Stimulated activated CD4-positive, alpha-beta T cell treated with anti-CD3 and anti-CD28 coated beads, TNF-alpha, amount 100 ng/mL, for 48 hours (primary cell): ENCODE results near the gene PLA2G4C.

Experiments
- DNase-seq, 3 donors: peaks; one replicate each; pipeline ENCODE4 v3.0.0-alpha.2; 2020; ENCODE audit warnings: low read depth in 3 of 3

PLA2G4C gene

GRCh38 chr19:48110350-48110966 is at the start of gene PLA2G4C:
PLA2G4C (minus strand) TSS chr19:48110817; CDS start chr19:48106529, 4,288 bp downstream.
- DNase-seq = peak; percentile 71 to 88 (median 77)

GRCh38 chr19:48158210-48158790 is 47.7 kb upstream of the PLA2G4C start:
- DNase-seq = no peak

- DNase-seq = no peak
Observed at GRCh38 chr19:48154003-48154402, 43.4 kb upstream of the PLA2G4C start.

- DNase-seq = peak; percentile 27 to 51 (median 29)
Observed at GRCh38 chr19:48152551-48152950, 41.9 kb upstream of the PLA2G4C start.

- DNase-seq = no peak
Observed at GRCh38 chr19:48149430-48149829, 38.8 kb upstream of the PLA2G4C start.

GRCh38 chr19:48148576-48148975 is 38.0 kb upstream of the PLA2G4C start:
- DNase-seq = no peak

GRCh38 chr19:48147597-48148175 is 37.1 kb upstream of the PLA2G4C start:
- DNase-seq = no peak

GRCh38 chr19:48139053-48139452 is 28.4 kb upstream of the PLA2G4C start:
- DNase-seq = no peak

GRCh38 chr19:48137411-48137810 is 26.8 kb upstream of the PLA2G4C start:
- no peak for DNase-seq

- no peak for DNase-seq
Observed at GRCh38 chr19:48136547-48136946, 25.9 kb upstream of the PLA2G4C start.

GRCh38 chr19:48135411-48135810 is 24.8 kb upstream of the PLA2G4C start:
- peak in 1 of 3 donors; percentile 15 for DNase-seq

GRCh38 chr19:48133094-48133493 is 22.5 kb upstream of the PLA2G4C start:
- DNase-seq = no peak

- DNase-seq = no peak
Observed at GRCh38 chr19:48127561-48127960, 16.9 kb upstream of the PLA2G4C start.

- DNase-seq = peak; percentile 21 to 55 (median 50)
Observed at GRCh38 chr19:48123907-48124651, 13.5 kb upstream of the PLA2G4C start.

- DNase-seq = no peak
Observed at GRCh38 chr19:48122421-48122820, 11.8 kb upstream of the PLA2G4C start.

GRCh38 chr19:48121909-48122371 is 11.3 kb upstream of the PLA2G4C start:
- no peak for DNase-seq

- DNase-seq = no peak
Observed at GRCh38 chr19:48121066-48121465, 10.4 kb upstream of the PLA2G4C start.

GRCh38 chr19:48120505-48120904 is 9.9 kb upstream of the PLA2G4C start:
- DNase-seq = no peak

- DNase-seq = no peak
Observed at GRCh38 chr19:48118131-48118517, 7.5 kb upstream of the PLA2G4C start.

GRCh38 chr19:48117515-48118130 is 7.0 kb upstream of the PLA2G4C start:
- no peak for DNase-seq

- no peak for DNase-seq
Observed at GRCh38 chr19:48113190-48113917, 2.7 kb upstream of the PLA2G4C start.
